HG03442 (cell line): ENCODE measurements around the gene PAX8.
A peak's percentile ranks its signal among the peaks of the same experiment; 100 is the strongest.
"Not testable (repeated sequence)": the region's sequence is repeated elsewhere in the genome, so short reads cannot be mapped to it uniquely, and the experiment has no call there.

Source experiments
- ATAC-seq: cut with Tn5 transposase; IDR thresholded peaks from one replicate; pipeline ENCODE4 v1.9.1; 2021; ENCODE audit warnings: mild to moderate bottlenecking, moderate library complexity; ENCODE audit not compliant: unreplicated experiment

Gene PAX8

GRCh38 chr2:113238871-113239839, 39.6 kb downstream of the PAX8 start:
- no peak for ATAC-seq

- no peak for ATAC-seq
These were observed 41.0 kb downstream of the PAX8 start for GRCh38 chr2:113237604-113238160.

DNA sequence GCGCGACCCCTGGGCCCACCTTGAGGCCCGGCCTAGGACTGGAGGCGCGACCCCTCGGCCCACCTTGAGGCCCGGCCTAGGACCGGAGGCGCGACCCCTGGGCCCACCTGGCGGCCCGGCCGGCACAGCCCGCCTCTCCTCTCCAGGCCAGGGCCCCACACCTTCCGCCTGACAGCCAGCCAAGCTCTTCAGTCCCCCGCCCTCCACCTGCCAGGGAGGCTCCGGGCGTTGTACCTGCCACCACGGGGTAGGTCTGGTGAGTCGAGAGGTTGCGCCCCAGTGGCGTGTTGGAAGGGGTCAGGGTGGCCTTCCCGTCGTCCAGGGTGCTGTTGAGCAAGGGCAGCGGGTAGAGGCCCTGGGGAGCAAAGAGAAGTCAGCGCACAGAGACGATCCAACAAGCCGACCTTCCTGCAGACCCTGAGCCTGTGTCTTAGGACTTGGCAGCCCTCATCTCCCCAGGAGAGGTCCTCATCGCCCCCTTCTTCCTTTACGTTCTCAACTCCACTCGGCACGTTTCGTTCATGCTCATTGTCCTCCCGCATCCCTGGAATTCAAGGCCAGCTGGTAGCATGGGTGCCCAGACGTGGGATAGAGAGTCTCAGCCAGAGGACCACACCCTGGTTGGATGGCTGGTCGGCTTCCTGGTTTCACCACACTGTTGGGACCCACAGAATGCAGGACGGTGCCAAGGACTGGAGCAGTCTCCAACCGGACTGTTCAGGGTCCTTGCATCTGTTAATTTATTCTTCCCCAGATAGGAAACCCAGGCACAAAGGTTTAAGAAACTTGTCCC, 42.2 kb downstream of the PAX8 start:
- no peak for ATAC-seq

- ATAC-seq: not testable (repeated sequence)
These were observed 43.1 kb downstream of the PAX8 start for GRCh38 chr2:113235347-113236226.

DNA sequence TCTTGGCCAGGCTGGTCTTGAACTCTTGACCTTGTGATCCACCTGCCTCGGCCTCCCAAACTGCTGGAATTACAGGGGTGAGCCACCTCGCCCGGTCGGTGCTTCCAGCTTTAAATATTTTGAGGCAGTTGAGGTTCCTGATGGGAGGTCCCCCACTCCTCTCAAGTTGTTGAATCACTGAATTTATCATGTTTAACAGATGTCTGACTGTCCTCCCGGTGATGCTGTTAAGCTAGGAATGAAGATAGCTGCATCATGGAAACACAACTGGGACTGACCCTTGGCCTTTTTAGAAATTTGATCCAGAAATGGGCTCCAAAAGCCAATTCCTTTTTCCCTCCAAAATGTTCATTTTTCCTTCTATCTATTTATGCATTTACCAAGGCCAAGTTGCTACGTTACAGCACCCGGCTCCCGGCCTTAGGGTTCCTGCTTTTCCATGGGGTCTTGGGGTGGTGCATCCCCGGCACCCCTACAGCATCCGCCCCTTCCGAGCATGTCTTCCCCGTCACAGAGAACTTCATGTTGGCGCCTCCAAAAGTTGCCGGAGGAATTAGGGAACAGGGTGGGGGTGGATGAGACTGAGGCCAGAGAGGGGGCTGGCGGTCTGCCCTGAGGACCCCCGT, 43.9 kb downstream of the PAX8 start:
- no peak for ATAC-seq

DNA sequence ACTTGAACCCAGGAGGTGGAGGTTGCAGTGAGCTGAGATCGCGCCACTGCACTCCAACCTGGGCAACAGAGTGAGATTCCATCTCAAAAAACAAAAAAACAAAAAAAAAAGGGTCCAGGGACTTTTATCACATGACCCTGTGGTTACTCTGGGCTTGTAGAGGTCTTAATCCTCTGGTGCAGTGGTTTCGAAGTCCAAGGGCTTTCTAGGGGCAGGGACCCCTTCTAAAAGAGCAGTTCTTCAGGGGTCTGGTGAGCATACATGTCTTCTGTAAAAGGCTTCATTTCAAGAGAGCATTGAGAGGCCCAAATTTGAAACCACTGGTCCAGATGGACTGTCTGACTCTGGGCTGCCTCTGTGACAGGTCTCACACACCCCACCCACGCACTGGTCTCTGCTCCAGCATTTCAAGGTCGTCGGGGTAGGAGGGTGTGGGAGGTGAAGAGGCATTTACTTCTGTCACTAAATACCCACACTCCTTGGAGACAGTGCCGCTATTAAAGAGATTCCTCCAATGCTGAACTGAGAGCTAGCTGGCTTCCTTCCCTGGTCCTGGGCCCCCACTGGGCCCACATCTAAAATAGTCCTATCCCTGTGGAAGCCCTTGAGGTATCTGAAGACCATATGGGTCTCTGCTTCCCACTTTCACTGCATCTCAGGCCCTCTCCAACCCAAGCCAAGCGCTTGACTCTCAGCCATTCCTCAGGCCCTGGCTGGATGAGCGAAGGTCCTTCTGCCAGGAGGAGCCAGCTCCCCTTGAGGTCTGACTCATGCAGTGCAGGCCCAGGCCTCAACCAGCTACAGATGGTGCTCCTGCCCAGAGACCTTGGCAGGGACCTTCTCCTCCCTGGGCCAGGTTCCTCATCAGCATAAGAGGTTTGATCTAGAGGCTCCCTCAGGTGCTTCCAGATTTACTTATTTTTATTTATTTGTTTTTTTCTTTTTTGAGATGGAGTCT, 44.8 kb downstream of the PAX8 start:
- peak; percentile 55 for ATAC-seq

- ATAC-seq: no peak
These were observed 46.0 kb downstream of the PAX8 start for GRCh38 chr2:113232740-113233139.

DNA sequence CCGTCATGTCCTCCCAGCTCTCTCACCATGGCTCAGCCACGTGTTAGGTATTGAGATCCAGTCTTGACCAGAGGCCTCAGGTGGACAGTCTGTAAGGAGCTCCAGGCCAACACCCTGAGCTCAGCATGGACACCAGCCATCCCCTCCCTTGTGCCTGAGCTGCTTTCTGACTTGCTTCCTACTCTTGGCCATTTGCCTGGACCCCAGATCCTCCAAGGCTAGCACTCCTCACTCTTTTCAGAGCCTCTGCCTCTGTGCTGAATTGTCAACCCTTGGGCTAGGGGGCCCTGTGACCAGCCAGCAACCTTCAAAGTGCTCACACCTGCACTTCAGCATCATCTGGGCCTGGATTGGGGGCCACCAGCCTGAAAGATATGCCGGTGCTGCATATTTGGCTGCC, 46.6 kb downstream of the PAX8 start:
- no peak for ATAC-seq

DNA sequence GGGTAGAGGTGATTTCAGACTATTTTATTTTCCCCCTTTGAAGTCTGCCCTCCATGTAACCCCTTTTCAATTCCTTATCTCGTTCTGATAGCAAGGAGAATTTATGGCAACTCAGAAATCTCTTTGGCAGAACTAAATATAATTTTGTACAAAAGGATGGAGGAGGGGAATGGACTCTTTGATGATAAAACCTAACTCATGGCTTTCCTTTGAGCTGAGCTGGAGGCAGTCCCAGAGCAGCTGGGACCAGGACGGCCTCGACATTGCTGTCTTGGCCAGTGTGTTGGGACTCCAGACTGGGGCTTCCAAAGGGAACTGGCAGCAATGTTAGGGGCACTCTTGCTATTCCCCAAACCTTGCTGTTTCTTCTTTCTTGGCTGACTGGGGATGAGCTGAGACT, 47.7 kb downstream of the PAX8 start:
- no peak for ATAC-seq

GRCh38 chr2:113230531-113230930, 48.2 kb downstream of the PAX8 start:
- no peak for ATAC-seq

GRCh38 chr2:113229795-113230194, 48.9 kb downstream of the PAX8 start:
- no peak for ATAC-seq

GRCh38 chr2:113228991-113229716, 49.6 kb downstream of the PAX8 start:
- no peak for ATAC-seq

DNA sequence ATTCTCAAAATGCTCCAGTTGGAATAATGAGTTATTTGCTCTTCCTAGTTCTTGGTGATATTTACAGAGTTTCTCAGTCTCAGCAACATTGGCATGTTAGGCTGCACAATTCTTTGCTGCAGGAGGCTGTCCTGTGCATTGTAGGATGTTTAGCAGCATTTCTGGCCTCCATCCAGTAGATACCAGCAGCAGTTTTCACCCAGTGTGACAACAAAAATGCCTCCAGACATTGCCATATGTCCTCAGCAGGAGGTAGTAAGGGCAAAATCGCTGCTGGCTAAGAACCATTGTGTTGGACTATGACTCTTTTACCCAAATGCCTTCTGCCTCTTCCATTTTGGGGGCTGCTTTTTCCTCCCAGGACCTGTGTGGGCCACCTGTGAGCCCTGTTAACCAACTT, 50.4 kb downstream of the PAX8 start:
- ATAC-seq: no peak

DNA sequence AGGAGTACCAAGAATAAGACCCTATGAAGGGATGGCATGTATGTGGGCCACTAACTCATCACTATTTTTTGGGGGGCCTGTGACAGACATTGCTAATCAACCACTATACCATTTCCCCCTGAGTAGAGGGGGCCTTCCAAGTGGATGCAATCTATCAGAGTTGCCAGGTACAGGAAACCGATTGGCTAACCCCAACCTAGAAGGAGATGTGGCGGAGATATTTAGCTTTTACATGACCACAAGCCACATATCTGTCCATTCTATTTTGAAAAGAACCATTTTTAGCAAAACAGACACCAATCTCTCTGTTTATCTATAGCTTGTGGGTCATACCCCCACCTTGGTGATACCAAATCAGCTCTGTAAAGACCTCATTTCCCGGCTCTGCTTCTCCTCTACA, 51.0 kb downstream of the PAX8 start:
- ATAC-seq: no peak

GRCh38 chr2:113227290-113227689, 51.4 kb downstream of the PAX8 start:
- ATAC-seq: no peak

DNA sequence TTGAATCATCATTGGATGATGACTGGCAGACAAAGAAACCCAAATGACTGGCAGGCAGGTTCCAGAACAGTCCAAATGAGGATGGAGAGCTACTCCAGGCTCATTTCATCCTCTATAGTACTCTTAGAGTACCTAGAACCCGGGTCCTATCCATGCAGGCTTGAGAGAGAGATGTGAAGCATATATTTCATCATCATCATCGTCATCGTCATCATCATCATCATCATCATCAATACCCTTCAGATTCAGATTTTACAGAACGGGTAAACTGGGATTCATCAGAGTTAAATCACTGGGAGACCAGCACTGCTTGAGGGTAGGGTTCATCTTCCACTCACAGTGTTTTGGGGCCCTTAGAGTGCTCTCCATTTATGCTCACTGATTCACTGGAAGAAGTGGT, 52.3 kb downstream of the PAX8 start:
- no peak for ATAC-seq

GRCh38 chr2:113225263-113226259, 53.2 kb downstream of the PAX8 start:
- no peak for ATAC-seq
